H1 (cell line): ENCODE results near the gene ENTPD1.

Experiments
- CHD2 ChIP-seq: IDR thresholded peaks from 2 replicates; pipeline ENCODE4 v1.6.1; 2012; ENCODE audit warnings: low read length, improper control_type of control experiment
- EP300 ChIP-seq, 2 experiments: IDR thresholded peaks; 1 replicate in 1 of 2; 2 replicates in 1 of 2; pipeline ENCODE4 v1.6.1; 2011 to 2012; ENCODE audit warnings: low read depth in 2 of 2, low read length in 2 of 2, mild to moderate bottlenecking in 2 of 2, borderline replicate concordance in 1 of 2, inconsistent platforms in 1 of 2, moderate library complexity in 1 of 2
- POLR2A ChIP-seq, 2 experiments: IDR thresholded peaks; 1 replicate in 1 of 2; 2 replicates in 1 of 2; pipeline ENCODE4 v1.6.1; 2011; ENCODE audit warnings: low read depth in 2 of 2, low read length in 2 of 2, mild to moderate bottlenecking in 2 of 2; ENCODE audit errors: control extremely low read depth in 1 of 2
- SIN3A ChIP-seq, 2 experiments: IDR thresholded peaks in 1 of 2; conservative IDR thresholded peaks in 1 of 2; 2 replicates each; pipeline ENCODE4 v1.6.1; 2011 to 2012; ENCODE audit warnings: low read length in 2 of 2, improper control_type of control experiment in 1 of 2, low read depth in 1 of 2, mild to moderate bottlenecking in 1 of 2
- TAF1 ChIP-seq: IDR thresholded peaks from 2 replicates; pipeline ENCODE4 v1.6.1; 2011; ENCODE audit warnings: mild to moderate bottlenecking, low read depth, low read length
- TEAD4 ChIP-seq: IDR thresholded peaks from 2 replicates; pipeline ENCODE4 v1.6.1; 2012; ENCODE audit warnings: low read depth, low read length, inconsistent platforms, mixed read lengths
- TF ChIP-seq, protein P1 (sequence below): IDR thresholded peaks from 2 replicates; pipeline ENCODE4 v1.6.1; 2011; ENCODE audit warnings: low read depth, mild to moderate bottlenecking, low read length; ENCODE audit not compliant: insufficient read depth
- TF ChIP-seq, protein P2 (sequence below), 3 experiments: IDR thresholded peaks; 1 replicate in 2 of 3; 2 replicates in 1 of 3; pipeline versions ENCODE4 v1.5.1 to v1.6.1; 2011; ENCODE audit warnings: low read length in 3 of 3, mild to moderate bottlenecking in 3 of 3, inconsistent platforms in 2 of 3, low read depth in 1 of 3, moderate library complexity in 1 of 3; ENCODE audit not compliant: insufficient read depth in 1 of 3; ENCODE audit errors: control extremely low read depth in 1 of 3

- no peak for TF ChIP-seq EP300 (IDR thresholded peaks at IDR 0.05; ENCODE audit: borderline replicate concordance in 1 of 2, low read depth in 2 of 2, low read length in 2 of 2)
- TF ChIP-seq CHD2: no peak
- no peak for TF ChIP-seq TAF1
- no peak for TF ChIP-seq POLR2A (IDR thresholded peaks at IDR 0.05; ENCODE audit: control extremely low read depth in 1 of 2, low read depth in 2 of 2, low read length in 2 of 2)
- TF ChIP-seq, protein P1, sequence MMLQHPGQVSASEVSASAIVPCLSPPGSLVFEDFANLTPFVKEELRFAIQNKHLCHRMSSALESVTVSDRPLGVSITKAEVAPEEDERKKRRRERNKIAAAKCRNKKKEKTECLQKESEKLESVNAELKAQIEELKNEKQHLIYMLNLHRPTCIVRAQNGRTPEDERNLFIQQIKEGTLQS: no peak
- TF ChIP-seq, protein P2, sequence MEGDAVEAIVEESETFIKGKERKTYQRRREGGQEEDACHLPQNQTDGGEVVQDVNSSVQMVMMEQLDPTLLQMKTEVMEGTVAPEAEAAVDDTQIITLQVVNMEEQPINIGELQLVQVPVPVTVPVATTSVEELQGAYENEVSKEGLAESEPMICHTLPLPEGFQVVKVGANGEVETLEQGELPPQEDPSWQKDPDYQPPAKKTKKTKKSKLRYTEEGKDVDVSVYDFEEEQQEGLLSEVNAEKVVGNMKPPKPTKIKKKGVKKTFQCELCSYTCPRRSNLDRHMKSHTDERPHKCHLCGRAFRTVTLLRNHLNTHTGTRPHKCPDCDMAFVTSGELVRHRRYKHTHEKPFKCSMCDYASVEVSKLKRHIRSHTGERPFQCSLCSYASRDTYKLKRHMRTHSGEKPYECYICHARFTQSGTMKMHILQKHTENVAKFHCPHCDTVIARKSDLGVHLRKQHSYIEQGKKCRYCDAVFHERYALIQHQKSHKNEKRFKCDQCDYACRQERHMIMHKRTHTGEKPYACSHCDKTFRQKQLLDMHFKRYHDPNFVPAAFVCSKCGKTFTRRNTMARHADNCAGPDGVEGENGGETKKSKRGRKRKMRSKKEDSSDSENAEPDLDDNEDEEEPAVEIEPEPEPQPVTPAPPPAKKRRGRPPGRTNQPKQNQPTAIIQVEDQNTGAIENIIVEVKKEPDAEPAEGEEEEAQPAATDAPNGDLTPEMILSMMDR (IDR thresholded peaks at IDR 0.05; ENCODE audit: control extremely low read depth in 1 of 3, insufficient read depth in 1 of 3, low read depth in 1 of 3, low read length in 3 of 3): no peak
- no peak for TF ChIP-seq TEAD4
- TF ChIP-seq SIN3A (conservative IDR thresholded peaks at IDR 0.05 in 1 of 2, IDR thresholded peaks at IDR 0.05 in 1 of 2; ENCODE audit: low read depth in 1 of 2, low read length in 2 of 2): no peak
Measured at GRCh38 chr10:95784279-95784913, 28.4 kb downstream of the ENTPD1 start.
